Measurements from ENCODE around the gene LEKR1. TPM values are rescaled to one million over a fixed set of nuclear protein-coding genes. Genes with fewer than 3 reads are reported as not detected.

The LEKR1 gene
- polyA plus RNA-seq, 4 donors: 2.0 to 3.0 (median 2.6) TPM

- no peak for DNase-seq (ENCODE audit: low read depth in 4 of 4, low spot score in 3 of 4)
Measured at GRCh38 chr3:157074490-157074889, 248.3 kb downstream of the LEKR1 start.

GRCh38 chr3:157074981-157075380 is 248.8 kb downstream of the LEKR1 start:
- no peak for DNase-seq (ENCODE audit: low read depth in 4 of 4, low spot score in 3 of 4)

- DNase-seq (ENCODE audit: low read depth in 4 of 4, low spot score in 3 of 4): no peak
Measured at GRCh38 chr3:157075693-157076420, 249.7 kb downstream of the LEKR1 start.

GRCh38 chr3:157077565-157077991 is 251.4 kb downstream of the LEKR1 start:
- DNase-seq (ENCODE audit: low read depth in 4 of 4, low spot score in 3 of 4): peak in 1 of 4 donors; percentile 56

GRCh38 chr3:157078131-157078810 is 252.1 kb downstream of the LEKR1 start:
- DNase-seq (ENCODE audit: low read depth in 4 of 4, low spot score in 3 of 4): no peak

- no peak for DNase-seq (ENCODE audit: low read depth in 4 of 4, low spot score in 3 of 4)
Measured at GRCh38 chr3:157078811-157079185, 252.6 kb downstream of the LEKR1 start.

GRCh38 chr3:157079676-157080369 is 253.7 kb downstream of the LEKR1 start:
- DNase-seq (ENCODE audit: low read depth in 4 of 4, low spot score in 3 of 4): no peak

GRCh38 chr3:157081626-157082210 is 255.6 kb downstream of the LEKR1 start:
- peak; percentile 78 to 83 (median 80) for DNase-seq (ENCODE audit: low read depth in 4 of 4, low spot score in 3 of 4)

GRCh38 chr3:157082305-157082982 is 256.3 kb downstream of the LEKR1 start:
- no peak for DNase-seq (ENCODE audit: low read depth in 4 of 4, low spot score in 3 of 4)

GRCh38 chr3:157083824-157084223 is 257.7 kb downstream of the LEKR1 start:
- DNase-seq (ENCODE audit: low read depth in 4 of 4, low spot score in 3 of 4): no peak

GRCh38 chr3:157086060-157086750 is 260.1 kb downstream of the LEKR1 start:
- no peak for DNase-seq (ENCODE audit: low read depth in 4 of 4, low spot score in 3 of 4)

GRCh38 chr3:157086775-157087174 is 260.6 kb downstream of the LEKR1 start:
- no peak for DNase-seq (ENCODE audit: low read depth in 4 of 4, low spot score in 3 of 4)

GRCh38 chr3:157087373-157087772 is 261.2 kb downstream of the LEKR1 start:
- no peak for DNase-seq (ENCODE audit: low read depth in 4 of 4, low spot score in 3 of 4)

GRCh38 chr3:157087780-157088600 is 261.8 kb downstream of the LEKR1 start:
- no peak for DNase-seq (ENCODE audit: low read depth in 4 of 4, low spot score in 3 of 4)

- peak; percentile 89 to 96 (median 91) for DNase-seq (ENCODE audit: low read depth in 4 of 4, low spot score in 3 of 4)
Measured at GRCh38 chr3:157088601-157089454, 262.7 kb downstream of the LEKR1 start.

- DNase-seq (ENCODE audit: low read depth in 4 of 4, low spot score in 3 of 4): no peak
Measured at GRCh38 chr3:157089455-157090221, 263.5 kb downstream of the LEKR1 start.

- DNase-seq (ENCODE audit: low read depth in 4 of 4, low spot score in 3 of 4): no peak
Measured at GRCh38 chr3:157091083-157091833, 265.1 kb downstream of the LEKR1 start.
